Muscle of leg (tissue), 11 donors: Measurements from ENCODE around the gene ENTPD1. TPM values are rescaled to one million over a fixed set of nuclear protein-coding genes. Genes with fewer than 3 reads are reported as not detected.

Experiments
- DNase-seq: peaks from one replicate; pipeline ENCODE4 v3.0.0; 2013
- H3K27ac ChIP-seq: one replicate; pipeline ENCODE4 v1.5.1; 2013; ENCODE audit warnings: mild to moderate bottlenecking, low read length, control low read depth
- H3K27me3 ChIP-seq: one replicate; pipeline ENCODE4 v1.6.1; 2013; ENCODE audit warnings: low read length; ENCODE audit not compliant: control insufficient read depth, insufficient read depth
- H3K36me3 ChIP-seq: one replicate; pipeline ENCODE4 v1.6.1; 2013; ENCODE audit warnings: low read length; ENCODE audit not compliant: control insufficient read depth, insufficient read depth
- H3K4me1 ChIP-seq: one replicate; pipeline ENCODE4 v1.6.1; 2013; ENCODE audit warnings: low read length; ENCODE audit not compliant: control insufficient read depth, insufficient read depth
- H3K4me3 ChIP-seq: one replicate; pipeline ENCODE4 v1.5.1; 2013; ENCODE audit warnings: low read length, control low read depth
- H3K9me3 ChIP-seq: replicated peaks from 2 replicates; pipeline ENCODE4 v1.6.1; 2013; ENCODE audit warnings: low read depth, low read length; ENCODE audit not compliant: control insufficient read depth
- WGBS: methylation state at CpG from one replicate; pipeline ENCODE4 v1.1.5; 2013; ENCODE audit warnings: missing lambda C conversion rate; ENCODE audit not compliant: insufficient coverage; 5-methylcytosine and 5-hydroxymethylcytosine counted together
- polyA plus RNA-seq, 8 donors: library from polyadenylated mRNA; unstranded; fragments of 120-200 nt; gene quantifications; one replicate each; pipeline versions ENCODE4 v1.2.1 to v1.2.3, GENCODE V29; 2013; ENCODE audit warnings: inconsistent platforms in 1 of 8, low replicate concordance in 1 of 8; ENCODE audit not compliant: insufficient read length in 8 of 8, insufficient read depth in 1 of 8
- total RNA-seq: library from RNA; stranded (reverse); fragments of 120-200 nt; gene quantifications from one replicate; pipeline ENCODE4 v1.2.4, GENCODE V29; 2013

ENTPD1 gene
- total and polyA plus RNA-seq, 9 donors: 11.0 to 17.3 (median 14.8) TPM

DNA sequence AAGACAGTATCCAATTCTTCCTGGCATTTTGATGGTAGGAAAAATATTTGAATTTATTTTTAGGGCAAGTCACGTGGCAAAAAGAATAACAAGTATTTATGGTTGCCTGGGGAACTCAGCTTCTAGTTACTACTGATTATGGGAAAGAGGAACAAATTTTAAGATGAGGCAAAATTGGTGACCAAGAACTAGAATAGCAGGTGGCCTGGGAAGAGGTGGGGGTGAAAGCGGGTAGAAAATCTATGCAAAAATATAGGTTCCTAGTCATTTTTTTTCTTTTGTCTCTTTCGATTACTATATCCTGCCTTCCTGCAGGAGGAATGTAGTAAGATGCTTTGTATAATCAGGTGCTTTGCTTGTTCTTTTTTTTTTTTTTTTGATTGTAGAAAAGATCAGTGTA, 27.8 kb downstream of the ENTPD1 start:
- Histone ChIP-seq H3K27ac (no peak overlapping the region), H3K4me1 (peaks cover 3% of the 10 kb centered on the region), H3K36me3 (no peaks in the 10 kb centered on the region), H3K4me3 (no peak overlapping the region), H3K9me3 (no peaks in the 10 kb centered on the region), H3K27me3 (no peaks in the 10 kb centered on the region)
- peak; percentile 34 for DNase-seq
- WGBS: 0% methylated on average over 1 of the region's 3 CpGs

DNA sequence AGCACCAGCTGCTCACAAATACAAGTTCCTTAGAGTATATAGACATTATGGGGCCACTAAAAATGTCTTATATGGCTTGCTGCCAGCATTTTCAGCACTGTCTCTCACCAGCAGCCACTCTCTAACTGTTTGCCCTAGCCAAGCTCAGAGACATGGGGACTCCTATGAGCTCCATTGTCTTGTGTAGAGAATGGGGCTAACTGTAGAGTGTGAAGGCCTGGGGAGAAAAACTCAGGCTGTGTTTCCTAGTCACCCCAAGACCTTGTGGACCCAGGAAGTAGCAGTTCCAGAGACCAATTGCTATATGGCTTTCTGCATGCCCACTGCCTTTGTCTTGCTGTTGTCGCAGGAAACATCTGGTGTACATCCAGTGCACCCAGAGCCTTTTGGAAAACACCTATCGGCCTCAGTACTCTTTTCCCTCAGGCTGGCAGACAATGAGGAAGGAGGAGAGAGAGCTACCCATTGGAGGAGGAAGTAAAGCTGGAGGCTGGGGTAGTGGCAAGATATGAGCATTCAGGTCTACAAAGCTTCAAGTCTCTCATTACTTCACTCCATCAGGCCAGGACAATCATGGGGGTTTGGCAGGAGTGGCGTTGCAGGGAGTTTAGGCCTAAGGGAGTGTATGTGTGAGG, 28.4 kb downstream of the ENTPD1 start:
- 71% methylated on average over 1 of the region's 3 CpGs for WGBS
- Histone ChIP-seq H3K36me3 (no peaks in the 10 kb centered on the region), H3K27ac (peak overlapping the region; percentile 21), H3K4me3 (no peak overlapping the region), H3K4me1 (peaks cover 3% of the 10 kb centered on the region), H3K27me3 (no peaks in the 10 kb centered on the region), H3K9me3 (no peaks in the 10 kb centered on the region)
- no peak for DNase-seq

DNA sequence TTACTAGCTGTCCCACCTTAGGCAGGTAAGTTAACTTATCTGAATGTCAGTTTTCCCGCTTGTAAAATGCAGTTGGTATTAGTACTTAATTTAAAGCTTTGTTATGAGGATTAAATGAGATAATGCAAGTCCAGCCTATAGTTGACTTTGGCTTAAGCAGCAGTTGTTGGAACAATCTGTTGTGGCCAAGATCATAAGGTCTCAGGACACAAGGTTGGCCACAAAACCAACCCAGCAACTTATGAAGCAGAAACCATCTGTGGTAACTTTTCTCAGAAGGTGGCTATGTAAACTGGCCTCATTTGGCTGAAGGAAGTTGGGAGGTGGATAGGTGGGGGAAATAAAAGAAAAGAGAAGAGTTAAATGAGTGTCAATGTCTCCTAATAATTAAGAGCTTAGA, 29.4 kb downstream of the ENTPD1 start:
- Histone ChIP-seq H3K27me3 (no peaks in the 10 kb centered on the region), H3K9me3 (no peaks in the 10 kb centered on the region), H3K27ac (no peak overlapping the region), H3K4me1 (peaks cover 3% of the 10 kb centered on the region), H3K4me3 (no peak overlapping the region), H3K36me3 (no peaks in the 10 kb centered on the region)
- DNase-seq: no peak
- WGBS: no CpG with 5 or more reads among the region's 1 CpG

DNA sequence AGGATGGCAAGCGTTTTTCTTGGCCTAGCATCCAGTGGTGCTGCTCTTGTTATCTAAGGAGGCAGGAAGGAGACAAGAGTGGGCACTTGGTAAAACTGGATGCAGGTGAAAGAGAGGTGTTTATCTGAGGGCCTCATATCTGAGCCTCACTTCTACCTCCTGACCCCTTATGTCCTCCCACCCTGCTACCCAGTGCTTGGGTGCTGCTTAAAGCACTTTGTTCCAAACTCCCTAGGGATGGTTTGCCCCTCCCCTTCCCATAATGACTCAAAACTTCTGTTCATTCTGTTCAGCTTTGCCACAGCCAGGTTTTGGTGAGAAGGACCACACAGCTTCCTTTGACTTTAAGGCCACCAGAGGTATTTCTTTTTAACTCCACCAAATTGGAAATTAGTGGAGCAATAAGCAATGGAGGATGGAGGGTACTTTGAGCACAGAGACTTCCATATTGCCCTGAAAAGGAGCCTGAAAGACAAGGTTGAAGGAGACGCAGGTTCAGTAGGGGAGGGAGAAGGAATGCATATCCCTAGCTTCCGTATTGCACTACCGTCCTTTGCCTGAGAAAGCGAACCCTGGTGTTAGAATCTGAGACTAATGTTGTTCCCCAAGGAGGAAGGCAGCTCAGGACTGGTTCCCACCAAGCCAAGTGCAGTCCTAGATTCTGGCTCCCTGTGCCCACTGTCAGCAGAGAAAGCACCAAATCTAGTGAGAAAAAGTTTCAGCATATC, 30.1 kb downstream of the ENTPD1 start:
- peaks cover 3% of the 10 kb centered on the region for H3K4me1 ChIP-seq
- WGBS: 55% methylated on average over 5 of the region's 5 CpGs

DNA sequence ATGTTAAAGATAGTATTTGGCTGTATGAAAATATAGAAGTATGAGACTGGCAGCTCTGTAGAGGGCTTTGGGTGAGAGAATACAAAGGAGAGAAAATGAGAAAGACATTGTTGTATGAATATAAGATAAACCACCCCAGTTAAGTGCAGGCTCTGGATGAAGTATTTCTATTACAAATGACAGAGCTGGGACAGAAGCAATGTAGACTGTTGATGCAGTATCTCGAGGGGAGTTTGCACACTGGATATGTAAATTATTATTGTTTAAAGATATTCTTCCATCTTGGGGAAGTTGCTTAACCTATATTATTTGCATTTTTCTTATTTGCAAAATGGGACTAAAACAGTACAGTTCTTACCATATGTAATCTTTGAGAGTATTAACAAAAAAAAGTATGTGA, 31.5 kb downstream of the ENTPD1 start:
- Histone ChIP-seq H3K4me3 (no peak overlapping the region), H3K4me1 (peaks cover 3% of the 10 kb centered on the region), H3K27ac (no peak overlapping the region), H3K36me3 (no peaks in the 10 kb centered on the region), H3K9me3 (no peaks in the 10 kb centered on the region), H3K27me3 (no peaks in the 10 kb centered on the region)
- no peak for DNase-seq
- WGBS: no CpG with 5 or more reads among the region's 1 CpG

More for the DNA sequence above, 30.1 kb downstream of the ENTPD1 start:
- no peak overlapping the region for H3K27ac ChIP-seq
- no peaks in the 10 kb centered on the region for H3K36me3 ChIP-seq
- H3K27me3 ChIP-seq: no peaks in the 10 kb centered on the region
- no peak overlapping the region for H3K4me3 ChIP-seq
- DNase-seq: no peak
- no peaks in the 10 kb centered on the region for H3K9me3 ChIP-seq

DNA sequence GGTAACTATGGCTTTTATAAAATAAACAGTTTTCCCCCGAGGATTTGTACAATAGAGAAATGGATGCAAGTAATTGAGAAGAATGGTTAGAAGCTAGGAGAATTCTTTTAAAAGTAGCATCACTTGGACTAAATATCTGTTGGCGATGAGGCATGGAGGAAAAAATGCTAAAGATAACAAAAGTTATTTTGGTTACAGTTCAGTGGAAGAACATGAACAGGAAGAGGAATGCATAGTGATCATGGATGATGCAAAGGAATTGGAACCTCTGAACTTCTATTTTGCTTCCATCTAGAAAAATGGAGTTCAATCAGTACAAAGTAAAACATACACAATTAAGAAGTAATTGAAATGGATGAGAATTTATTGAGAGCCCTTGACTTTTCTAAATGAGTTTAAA, 32.9 kb downstream of the ENTPD1 start:
- H3K4me1 ChIP-seq: peaks cover 10% of the 10 kb centered on the region
- WGBS: no CpG with 5 or more reads among the region's 2 CpGs
- no peak overlapping the region for H3K4me3 ChIP-seq
- H3K27ac ChIP-seq: no peak overlapping the region
- H3K27me3 ChIP-seq: no peaks in the 10 kb centered on the region
- H3K36me3 ChIP-seq: no peaks in the 10 kb centered on the region
- H3K9me3 ChIP-seq: no peaks in the 10 kb centered on the region
- peak; percentile 20 for DNase-seq

DNA sequence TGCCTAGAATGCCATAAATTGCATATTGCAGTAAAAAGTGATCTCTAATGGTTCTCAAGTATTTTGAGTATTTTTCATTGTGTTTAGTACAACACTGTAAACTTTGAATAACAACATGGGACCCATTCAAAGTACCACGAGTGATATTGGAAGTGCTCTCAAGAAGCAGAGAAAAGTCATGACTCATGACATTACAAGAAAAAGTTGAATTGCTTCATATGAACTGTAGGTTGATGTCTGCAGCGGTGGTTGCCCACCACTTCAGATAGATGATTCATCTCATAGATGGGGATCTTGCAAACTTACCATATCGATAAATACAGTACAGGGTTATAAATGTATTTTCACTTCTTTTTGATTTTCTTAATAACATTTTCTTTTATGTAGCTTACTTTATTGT, 33.9 kb downstream of the ENTPD1 start:
- no peak for DNase-seq
- WGBS: no CpG with 5 or more reads among the region's 3 CpGs

DNA sequence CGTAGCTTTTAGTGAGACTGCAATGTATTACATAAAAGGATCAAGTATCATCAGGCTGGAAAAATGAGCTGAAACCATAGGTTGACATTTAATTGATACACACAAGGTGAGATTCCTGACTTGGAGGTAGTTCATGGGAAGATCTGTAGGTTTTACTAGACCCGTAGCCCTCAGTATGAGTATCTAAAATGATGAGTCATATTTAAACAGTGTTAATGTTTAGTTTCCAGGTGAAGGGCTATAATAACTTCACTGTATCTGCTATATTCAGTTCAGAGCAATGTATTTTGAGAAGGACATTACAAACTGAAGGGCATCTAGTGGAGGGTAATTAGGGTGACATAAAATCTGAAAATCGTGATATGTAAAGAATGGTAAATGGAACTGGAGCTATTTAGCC, 35.0 kb downstream of the ENTPD1 start:
- Histone ChIP-seq H3K9me3 (no peaks in the 10 kb centered on the region), H3K4me1 (peaks cover 7% of the 10 kb centered on the region), H3K27me3 (no peaks in the 10 kb centered on the region), H3K27ac (no peak overlapping the region), H3K36me3 (no peaks in the 10 kb centered on the region), H3K4me3 (no peak overlapping the region)
- WGBS: 70% methylated on average over 1 of the region's 3 CpGs
- DNase-seq: no peak

More for the DNA sequence above, 33.9 kb downstream of the ENTPD1 start:
- Histone ChIP-seq H3K27me3 (no peaks in the 10 kb centered on the region), H3K4me1 (peaks cover 7% of the 10 kb centered on the region), H3K27ac (no peak overlapping the region), H3K9me3 (no peaks in the 10 kb centered on the region), H3K36me3 (no peaks in the 10 kb centered on the region), H3K4me3 (no peak overlapping the region)

DNA sequence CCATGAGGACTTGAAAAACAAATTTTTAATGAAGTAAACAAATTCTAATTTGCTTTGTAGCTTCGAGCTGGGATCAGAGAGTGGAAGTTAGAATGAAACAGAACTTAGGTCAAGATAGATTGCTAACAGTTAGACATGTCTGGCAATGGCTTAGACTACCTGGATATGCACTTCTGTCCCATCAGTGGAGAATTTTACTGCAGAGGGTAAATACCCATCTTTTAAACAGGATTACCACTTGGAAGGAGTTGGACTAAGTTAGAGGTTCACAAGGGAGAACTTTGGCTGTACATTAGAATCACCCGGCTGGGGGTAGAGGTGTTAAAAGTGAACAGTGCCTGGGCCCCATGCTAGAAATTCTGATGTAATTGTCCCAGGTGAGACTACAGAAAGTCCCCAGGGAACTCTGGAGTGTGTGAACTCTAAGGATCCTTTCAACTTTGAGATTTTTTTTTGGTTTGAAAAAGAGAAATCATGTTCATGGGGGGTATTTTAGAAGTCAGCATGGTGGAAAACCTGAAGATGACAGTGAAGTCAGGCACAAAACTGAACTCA, 35.5 kb downstream of the ENTPD1 start:
- peaks cover 7% of the 10 kb centered on the region for H3K4me1 ChIP-seq
- H3K27me3 ChIP-seq: no peaks in the 10 kb centered on the region
- no peak for DNase-seq
- 78% methylated on average over 1 of the region's 2 CpGs for WGBS
- no peaks in the 10 kb centered on the region for H3K9me3 ChIP-seq
- H3K36me3 ChIP-seq: no peaks in the 10 kb centered on the region
- no peak overlapping the region for H3K27ac ChIP-seq
- H3K4me3 ChIP-seq: no peak overlapping the region

DNA sequence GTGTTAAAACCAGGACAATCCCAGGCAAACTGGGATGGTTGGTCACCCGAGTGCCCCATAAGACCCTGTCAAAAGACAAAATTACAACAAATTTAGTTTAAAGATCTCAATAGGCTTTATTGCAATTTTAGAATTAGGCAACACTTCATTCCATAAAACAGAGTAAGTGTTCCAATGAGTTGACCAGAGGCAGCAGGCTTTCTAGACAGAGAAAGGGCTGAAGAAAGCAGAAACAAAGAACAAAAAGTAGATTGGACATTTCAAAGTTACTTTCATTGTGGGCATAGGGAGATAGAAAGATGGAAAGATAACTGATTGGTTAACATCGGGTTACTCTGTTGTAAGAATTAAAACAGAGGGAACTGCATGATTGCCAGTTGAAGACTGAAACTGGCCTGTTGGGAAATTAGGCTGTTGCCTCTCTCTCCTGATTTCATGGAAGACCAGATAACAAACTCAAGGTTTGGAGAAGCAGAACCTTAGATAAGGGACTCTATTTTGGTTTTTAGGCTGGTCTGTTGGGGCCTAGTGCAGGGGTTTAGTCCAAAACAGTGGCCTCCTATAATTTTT, 36.3 kb downstream of the ENTPD1 start:
- peaks cover 7% of the 10 kb centered on the region for H3K4me1 ChIP-seq
- peak overlapping the region; percentile 87 for H3K27ac ChIP-seq
- 88% methylated on average over 1 of the region's 2 CpGs for WGBS
- H3K4me3 ChIP-seq: no peak overlapping the region
- H3K27me3 ChIP-seq: no peaks in the 10 kb centered on the region
- no peaks in the 10 kb centered on the region for H3K36me3 ChIP-seq
- H3K9me3 ChIP-seq: no peaks in the 10 kb centered on the region
- DNase-seq: no peak
